Body of pancreas (tissue), 4 donors: ENCODE results near the gene SYNPO. TPM values are rescaled to one million over a fixed set of nuclear protein-coding genes. Genes with fewer than 3 reads are reported as not detected.

Source experiments
- ATAC-seq: fragments of 150-250 bp; one replicate; pipeline ENCODE4 v1.9.1; 2016
- DNase-seq, 4 donors: peaks; one replicate each; pipeline ENCODE4 v3.0.0-alpha.2; 2019
- H3K27ac ChIP-seq, 4 donors: fragments of 200-600 bp; sonication (generic); 1 replicate in 3 of 4; 2 replicates in 1 of 4; pipeline versions ENCODE4 v1.5.1 to v1.6.1; 2016 to 2019; ENCODE audit warnings: mild to moderate bottlenecking in 1 of 4, mixed read lengths in 1 of 4, moderate library complexity in 1 of 4
- H3K27me3 ChIP-seq, 2 donors: fragments of 200-600 bp; sonication (generic); one replicate each; pipeline ENCODE4 v1.6.0; 2016; ENCODE audit warnings: mild to moderate bottlenecking in 1 of 2
- H3K36me3 ChIP-seq, 2 donors: fragments of 200-600 bp; sonication (generic); replicated peaks in 1 of 2; 2 replicates each; pipeline ENCODE4 v1.5.1; 2016; ENCODE audit warnings: low read depth in 2 of 2; ENCODE audit not compliant: insufficient read depth in 1 of 2
- H3K4me1 ChIP-seq: fragments of 200-600 bp; sonication (generic); one replicate; pipeline ENCODE4 v1.6.0; 2016
- H3K4me3 ChIP-seq, 2 donors: fragments of 200-600 bp; sonication (generic); 1 replicate in 1 of 2; 2 replicates in 1 of 2; pipeline ENCODE4 v1.5.1; 2016 to 2019
- H3K9me3 ChIP-seq, 3 donors: fragments of 200-600 bp; sonication (generic); 1 replicate in 2 of 3; 2 replicates in 1 of 3; pipeline ENCODE4 v1.5.1; 2016
- CTCF ChIP-seq, 7 experiments: fragments of 450-650 bp in 4 of 7; fragments of 200-600 bp in 3 of 7; sonication (generic) in 3 of 7; IDR thresholded peaks; one replicate each; pipeline ENCODE4 v1.5.1; 2016 to 2019; ENCODE audit warnings: antibody characterized with exemption in 7 of 7
- POLR2A ChIP-seq, 3 donors: fragments of 450-650 bp; IDR thresholded peaks; one replicate each; pipeline ENCODE4 v1.6.1; 2016; ENCODE audit warnings: antibody characterized with exemption in 3 of 3, mild to moderate bottlenecking in 2 of 3
- WGBS, 2 donors: methylation state at CpG; one replicate each; pipeline ENCODE4 v1.1.5; 2017; 5-methylcytosine and 5-hydroxymethylcytosine counted together
- intact Hi-C: fragments of 100-400 bp; cut with DNase I; formaldehyde crosslinking; loops from one replicate; pipeline ENCODE4 v1.15.1; 2023
- total RNA-seq, 2 donors: library from RNA; depleted of rRNA; stranded (reverse); fragments of >200 nt; gene quantifications; one replicate each; pipeline ENCODE4 v1.1.0, GENCODE V29; 2016

SYNPO gene
- total RNA-seq, 2 donors from 2014 or later, result 18.4 to 40.9 TPM

- H3K27ac ChIP-seq, result no peak overlapping the region
- WGBS, 2 donors, result 4 to 9% methylated on average over 28 to 38 of the region's 38 CpGs
- peak in 3 of 4 donors; percentile 31 to 44 (median 39) for DNase-seq
Observed at GRCh38 chr5:150672237-150672883, 31.9 kb downstream of the SYNPO start.

GRCh38 chr5:150672884-150673275 lies 32.4 kb downstream of the SYNPO start:
- no peak for TF ChIP-seq POLR2A (IDR thresholded peaks at IDR 0.05)
- DNase-seq (no peak), ATAC-seq (no peak)
- no peaks in the 10 kb centered on the region for H3K9me3 ChIP-seq
- no peak overlapping the region for H3K4me3 ChIP-seq
- WGBS, 2 donors, result 63 to 72% methylated on average over 7 of the region's 7 CpGs
- H3K27me3 ChIP-seq, result peaks cover 0 to 9% of the 10 kb centered on the region in 2 donors
- no peaks in the 10 kb centered on the region for H3K36me3 ChIP-seq
- intact Hi-C loops, result no loop called here
- H3K27ac ChIP-seq, result no peak overlapping the region
- peaks cover 17% of the 10 kb centered on the region for H3K4me1 ChIP-seq

More at GRCh38 chr5:150672237-150672883, 31.9 kb downstream of the SYNPO start:
- Histone ChIP-seq H3K4me3 (no peak overlapping the region), H3K36me3 (no peaks in the 10 kb centered on the region), H3K4me1 (peaks cover 17% of the 10 kb centered on the region), H3K27me3 (peaks cover 0 to 9% of the 10 kb centered on the region in 2 donors), H3K9me3 (no peaks in the 10 kb centered on the region)
- TF ChIP-seq CTCF (IDR thresholded peaks at IDR 0.05), result no peak
- TF ChIP-seq POLR2A (IDR thresholded peaks at IDR 0.05), result no peak
- intact Hi-C loops, result no loop called here
- ATAC-seq, result peak; percentile 43

- H3K36me3 ChIP-seq, result no peaks in the 10 kb centered on the region
- no peak overlapping the region for H3K4me3 ChIP-seq
- TF ChIP-seq CTCF (IDR thresholded peaks at IDR 0.05), result no peak
- TF ChIP-seq POLR2A (IDR thresholded peaks at IDR 0.05), result no peak
- no peaks in the 10 kb centered on the region for H3K9me3 ChIP-seq
- H3K4me1 ChIP-seq, result peaks cover 17% of the 10 kb centered on the region
- ATAC-seq (no peak), DNase-seq (no peak)
- no peak overlapping the region for H3K27ac ChIP-seq
- intact Hi-C loops, result no loop called here
- H3K27me3 ChIP-seq, result peaks cover 0 to 9% of the 10 kb centered on the region in 2 donors
- WGBS, 2 donors, result 72 to 88% methylated on average over 4 of the region's 4 CpGs
Observed at GRCh38 chr5:150674341-150674821, 33.9 kb downstream of the SYNPO start.

- Histone ChIP-seq H3K4me3 (no peak overlapping the region), H3K36me3 (no peaks in the 10 kb centered on the region), H3K9me3 (no peaks in the 10 kb centered on the region), H3K4me1 (peaks cover 17% of the 10 kb centered on the region), H3K27me3 (peaks cover 0 to 9% of the 10 kb centered on the region in 2 donors), H3K27ac (no peak overlapping the region)
- DNase-seq, result no peak
- intact Hi-C loops, result no loop called here
- no peak for TF ChIP-seq POLR2A (IDR thresholded peaks at IDR 0.05)
- TF ChIP-seq CTCF (IDR thresholded peaks at IDR 0.05), result no peak
- ATAC-seq, result no peak
- WGBS, 2 donors, result 77 to 86% methylated on average over 6 of the region's 6 CpGs
Observed at GRCh38 chr5:150675069-150675468, 34.6 kb downstream of the SYNPO start.

GRCh38 chr5:150676578-150676977 lies 36.1 kb downstream of the SYNPO start:
- TF ChIP-seq CTCF (IDR thresholded peaks at IDR 0.05), result no peak
- no peak for TF ChIP-seq POLR2A (IDR thresholded peaks at IDR 0.05)
- no peak for ATAC-seq
- 73 to 76% methylated on average over 7 to 9 of the region's 9 CpGs for WGBS, 2 donors
- Histone ChIP-seq H3K4me1 (peaks cover 14% of the 10 kb centered on the region), H3K4me3 (no peak overlapping the region), H3K27me3 (peaks cover 0 to 6% of the 10 kb centered on the region in 2 donors), H3K9me3 (no peaks in the 10 kb centered on the region), H3K27ac (no peak overlapping the region), H3K36me3 (no peaks in the 10 kb centered on the region)
- intact Hi-C loops, result no loop called here
- DNase-seq, result no peak
